Hair follicle dermal papilla cell (primary cell): ENCODE measurements around the gene CACNA1E. TPM values are rescaled to one million over a fixed set of nuclear protein-coding genes. Genes with fewer than 3 reads are reported as not detected.

Experiments used
- small RNA-seq: library from RNA; depleted of rRNA; stranded (forward); fragments of <200 nt; gene quantifications from one replicate; pipeline ENCODE3, GENCODE V24; 2012
- total RNA-seq: library from RNA; depleted of rRNA; stranded (reverse); fragments of >200 nt; gene quantifications from 2 replicates; pipeline ENCODE4 v1.2.3, GENCODE V29; 2012

CACNA1E gene
- not detected in 2 replicates for total RNA-seq

DNA sequence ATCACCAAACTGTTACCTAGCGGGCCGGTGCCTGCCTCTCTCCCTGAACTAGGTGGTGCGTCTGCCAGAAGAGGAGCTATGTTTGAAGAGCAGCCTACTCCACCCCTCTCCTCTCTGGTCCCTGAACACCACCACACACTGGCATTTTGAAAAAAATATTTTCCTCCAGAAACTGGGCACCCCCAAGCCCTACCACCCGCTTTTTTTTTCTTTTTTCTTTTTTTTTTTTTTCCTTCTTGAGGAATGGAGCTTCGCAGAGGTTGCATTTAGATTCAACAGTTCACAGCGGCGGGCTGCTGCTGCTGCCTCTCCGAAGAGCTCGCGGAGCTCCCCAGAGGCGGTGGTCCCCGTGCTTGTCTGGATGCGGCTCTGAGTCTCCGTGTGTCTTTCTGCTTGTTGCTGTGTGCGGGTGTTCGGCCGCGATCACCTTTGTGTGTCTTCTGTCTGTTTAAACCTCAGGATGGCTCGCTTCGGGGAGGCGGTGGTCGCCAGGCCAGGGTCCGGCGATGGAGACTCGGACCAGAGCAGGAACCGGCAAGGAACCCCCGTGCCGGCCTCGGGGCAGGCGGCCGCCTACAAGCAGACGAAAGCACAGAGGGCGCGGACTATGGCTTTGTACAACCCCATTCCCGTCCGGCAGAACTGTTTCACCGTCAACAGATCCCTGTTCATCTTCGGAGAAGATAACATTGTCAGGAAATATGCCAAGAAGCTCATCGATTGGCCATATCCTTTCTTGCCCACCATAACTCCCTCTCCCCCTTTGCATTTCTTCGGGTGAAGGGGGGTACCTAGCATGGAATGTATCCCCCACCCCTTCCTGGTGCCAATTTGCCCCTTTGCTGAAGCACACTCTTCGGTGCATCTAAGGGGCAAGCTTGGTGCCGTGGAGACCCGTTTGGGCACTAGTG lies at the start of gene CACNA1E:
Gene CACNA1E, plus strand, starts transcription at position 233 of the 911 bp plus-strand sequence. Its CDS starts 228 bp downstream, at position 461.

Small RNA genes lying within 50 kb of the gene (small RNA-seq; reads per million reads assigned to genes)
- not detected for gene RF00017
- not detected for gene RNA5SP70
